ENCODE measurements around the gene ERRFI1. TPM values are rescaled to one million over a fixed set of nuclear protein-coding genes. Genes with fewer than 3 reads are reported as not detected.
A peak's percentile ranks its signal among the peaks of the same experiment; 100 is the strongest.

ERRFI1 gene
- total and polyA plus RNA-seq, 2 of the 8 experiments (the other 6 are each of a cell fraction or from before 2014, with no cell fraction given) = 23.4 to 46.1 TPM

GRCh38 chr1:8015036-8015808 is 10.9 kb downstream of the ERRFI1 start:
- H4K5ac ChIP-seq (ENCODE audit: insufficient read length, low read depth, low read length) = no peak overlapping the region
- H2BK12ac ChIP-seq (ENCODE audit: low read depth, low read length) = no peak overlapping the region
- H3K56ac ChIP-seq (replicated peaks; ENCODE audit: insufficient read length, low read depth, low read length) = no peak overlapping the region
- H3K4ac ChIP-seq (replicated peaks; ENCODE audit: insufficient read length, low read depth, low read length) = no peak overlapping the region
- no peak for TF ChIP-seq JUN (IDR thresholded peaks at IDR 0.05; ENCODE audit: low read depth, low read length)
- TF ChIP-seq, protein P1, sequence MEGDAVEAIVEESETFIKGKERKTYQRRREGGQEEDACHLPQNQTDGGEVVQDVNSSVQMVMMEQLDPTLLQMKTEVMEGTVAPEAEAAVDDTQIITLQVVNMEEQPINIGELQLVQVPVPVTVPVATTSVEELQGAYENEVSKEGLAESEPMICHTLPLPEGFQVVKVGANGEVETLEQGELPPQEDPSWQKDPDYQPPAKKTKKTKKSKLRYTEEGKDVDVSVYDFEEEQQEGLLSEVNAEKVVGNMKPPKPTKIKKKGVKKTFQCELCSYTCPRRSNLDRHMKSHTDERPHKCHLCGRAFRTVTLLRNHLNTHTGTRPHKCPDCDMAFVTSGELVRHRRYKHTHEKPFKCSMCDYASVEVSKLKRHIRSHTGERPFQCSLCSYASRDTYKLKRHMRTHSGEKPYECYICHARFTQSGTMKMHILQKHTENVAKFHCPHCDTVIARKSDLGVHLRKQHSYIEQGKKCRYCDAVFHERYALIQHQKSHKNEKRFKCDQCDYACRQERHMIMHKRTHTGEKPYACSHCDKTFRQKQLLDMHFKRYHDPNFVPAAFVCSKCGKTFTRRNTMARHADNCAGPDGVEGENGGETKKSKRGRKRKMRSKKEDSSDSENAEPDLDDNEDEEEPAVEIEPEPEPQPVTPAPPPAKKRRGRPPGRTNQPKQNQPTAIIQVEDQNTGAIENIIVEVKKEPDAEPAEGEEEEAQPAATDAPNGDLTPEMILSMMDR (IDR thresholded peaks at IDR 0.05; ENCODE audit: control extremely low read depth in 1 of 3, insufficient read depth in 1 of 3, low read depth in 1 of 3, low read length in 3 of 3) = peak in 2 of 3 experiments; percentile 62 to 69; a peak in 3 of 4 replicates
- peak; percentile 81 to 83 for TF ChIP-seq RAD21 (IDR thresholded peaks at IDR 0.05 in 1 of 2, conservative IDR thresholded peaks at IDR 0.05 in 1 of 2; ENCODE audit: low read depth in 2 of 2, low read length in 2 of 2)
- TF ChIP-seq ATF2 (IDR thresholded peaks at IDR 0.05; ENCODE audit: low read length) = no peak
- TF ChIP-seq, protein P2, sequence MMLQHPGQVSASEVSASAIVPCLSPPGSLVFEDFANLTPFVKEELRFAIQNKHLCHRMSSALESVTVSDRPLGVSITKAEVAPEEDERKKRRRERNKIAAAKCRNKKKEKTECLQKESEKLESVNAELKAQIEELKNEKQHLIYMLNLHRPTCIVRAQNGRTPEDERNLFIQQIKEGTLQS (IDR thresholded peaks at IDR 0.05; ENCODE audit: insufficient read depth, low read depth, low read length) = no peak
- H3K9ac ChIP-seq (replicated peaks in 1 of 4; ENCODE audit: extremely low read depth in 1 of 4, low read depth in 3 of 4, low read length in 3 of 4) = no peak overlapping the region
- FAIRE-seq (peak; percentile 74), DNase-seq (ENCODE audit: low read depth in 1 of 2, low spot score in 2 of 2) (no peak)
- H3K4me2 ChIP-seq (ENCODE audit: insufficient read depth in 1 of 2, low read depth in 2 of 2, low read length in 2 of 2) = no peak overlapping the region
- peaks cover 4 to 6% of the 10 kb centered on the region in 2 experiments for H4K20me1 ChIP-seq (replicated peaks in 1 of 2; ENCODE audit: control insufficient read depth in 1 of 2, insufficient read depth in 2 of 2, low read length in 2 of 2)
- no peak overlapping the region for H2AK5ac ChIP-seq (ENCODE audit: low read depth, low read length)
- H2BK20ac ChIP-seq (ENCODE audit: low read length) = no peak overlapping the region
- H3K27me3 ChIP-seq (replicated peaks in 1 of 4; ENCODE audit: control insufficient read depth in 3 of 4, extremely low read depth in 1 of 4, insufficient read depth in 3 of 4, low read length in 3 of 4) = no peaks in the 10 kb centered on the region
- H4K91ac ChIP-seq (replicated peaks; ENCODE audit: insufficient read length, low read length) = no peak overlapping the region
- no peaks in the 10 kb centered on the region for H3K23me2 ChIP-seq (ENCODE audit: low read depth, low read length)
- no peak overlapping the region for H2AFZ ChIP-seq (ENCODE audit: low read length)
- no peak overlapping the region for H3K4me3 ChIP-seq (ENCODE audit: extremely low read depth in 1 of 4, insufficient read depth in 2 of 4, low read depth in 3 of 4, low read length in 4 of 4)
- H3K79me2 ChIP-seq (ENCODE audit: control insufficient read depth in 1 of 2, insufficient read depth in 2 of 2, low read length in 2 of 2) = peaks cover 4 to 70% of the 10 kb centered on the region in 2 experiments
- no peak overlapping the region for H3K14ac ChIP-seq (ENCODE audit: insufficient read length)
- no peak overlapping the region for H3K23ac ChIP-seq (ENCODE audit: insufficient read length)
- H3K9me3 ChIP-seq (ENCODE audit: insufficient read depth in 2 of 2, low read depth in 1 of 2, low read length in 1 of 2) = no peaks in the 10 kb centered on the region
- no peak overlapping the region for H3K18ac ChIP-seq (ENCODE audit: extremely low read depth, low read length)
- no peak overlapping the region for H2BK120ac ChIP-seq (replicated peaks; ENCODE audit: low read depth, low read length)
- POLR2A ChIA-PET (ENCODE audit: partially characterized antibody) = interaction anchor here (0.7 to 1.9 kb wide), 7 partner anchors 9 to 309 kb away, joined by 3 to 12 read pairs (median 4); partner anchors contain the start of genes ERRFI1 and PARK7
- peaks cover 12 to 33% (median 28%) of the 10 kb centered on the region in 4 experiments for H3K36me3 ChIP-seq (ENCODE audit: control insufficient read depth in 2 of 4, insufficient read depth in 4 of 4, low read length in 3 of 4)
- no peak overlapping the region for H3K27ac ChIP-seq (ENCODE audit: low read depth, low read length)
- peaks cover 4 to 15% (median 10%) of the 10 kb centered on the region in 4 experiments; a peak in 6 of 7 replicates for H3K4me1 ChIP-seq (replicated peaks in 1 of 4; ENCODE audit: control insufficient read depth in 3 of 4, insufficient read depth in 4 of 4, low read length in 3 of 4)
- H2BK15ac ChIP-seq (ENCODE audit: low read length) = no peak overlapping the region
- 52% methylated on average over 8 of the region's 8 CpGs; no CpG with 5 or more reads in 1 of the 2 experiments for WGBS, 2 experiments (ENCODE audit: extremely low coverage in 1 of 2, insufficient coverage in 1 of 2, insufficient read length in 1 of 2, insufficient replicate concordance in 2 of 2, low coverage in 1 of 2, low lambda C conversion rate in 2 of 2, missing lambda C conversion rate in 1 of 2)
- no peaks in the 10 kb centered on the region; the same call in 1 of the 2 replicates for H3K79me1 ChIP-seq (ENCODE audit: low read depth, low read length)
- CTCF ChIA-PET (ENCODE audit: partially characterized antibody) = interaction anchor here (0.6 to 12.6 kb wide), 53 partner anchors 9 to 711 kb away, joined by 3 to 211 read pairs (median 4); partner anchors contain the start of gene SLC45A1
- H4K8ac ChIP-seq (ENCODE audit: extremely low read depth, insufficient read depth, low read length) = no peak overlapping the region
- no peak overlapping the region for H2BK5ac ChIP-seq (ENCODE audit: low read depth, low read length)

Measured in H1 (cell line).